ENCODE measurements around the gene BCAS3.

DNA sequence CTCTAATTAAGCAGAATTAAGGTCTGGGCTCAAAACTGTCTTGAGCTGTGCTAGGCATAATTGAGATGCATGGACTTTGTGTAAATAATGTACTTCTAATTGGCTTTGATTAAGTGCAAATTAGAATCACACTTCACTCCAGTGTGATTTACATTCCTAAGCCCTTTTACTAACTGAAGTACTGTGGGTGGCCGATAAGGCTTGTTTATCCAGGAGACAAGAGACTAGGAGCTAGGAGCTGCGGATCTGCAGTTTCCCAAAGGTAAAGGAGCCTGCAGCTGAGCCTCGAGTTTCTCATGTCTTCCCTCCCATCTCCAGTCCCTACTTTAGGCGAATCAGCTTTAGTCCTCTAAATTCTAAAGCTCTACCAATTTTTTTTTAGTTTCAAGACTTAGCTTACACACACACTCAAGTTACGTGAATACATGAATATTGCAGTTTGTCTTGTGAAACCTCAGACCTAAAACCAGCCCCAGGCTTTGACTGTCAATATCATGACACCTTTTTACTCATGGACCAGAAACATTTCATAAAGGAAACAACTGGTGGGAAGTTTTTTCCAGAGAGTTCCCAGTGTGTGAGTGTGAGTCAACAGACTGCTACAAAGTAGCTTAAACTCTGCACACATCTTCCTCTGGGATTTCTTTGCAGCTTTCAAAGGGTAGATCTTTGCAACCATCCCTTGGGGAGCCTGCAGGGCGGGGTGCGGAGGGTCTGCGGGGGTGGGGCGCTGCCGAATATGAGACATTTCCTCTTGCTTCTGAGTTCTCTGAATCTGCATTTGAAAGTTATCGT, 608.1 kb downstream of the BCAS3 start:
- TF ChIP-seq, protein P1, sequence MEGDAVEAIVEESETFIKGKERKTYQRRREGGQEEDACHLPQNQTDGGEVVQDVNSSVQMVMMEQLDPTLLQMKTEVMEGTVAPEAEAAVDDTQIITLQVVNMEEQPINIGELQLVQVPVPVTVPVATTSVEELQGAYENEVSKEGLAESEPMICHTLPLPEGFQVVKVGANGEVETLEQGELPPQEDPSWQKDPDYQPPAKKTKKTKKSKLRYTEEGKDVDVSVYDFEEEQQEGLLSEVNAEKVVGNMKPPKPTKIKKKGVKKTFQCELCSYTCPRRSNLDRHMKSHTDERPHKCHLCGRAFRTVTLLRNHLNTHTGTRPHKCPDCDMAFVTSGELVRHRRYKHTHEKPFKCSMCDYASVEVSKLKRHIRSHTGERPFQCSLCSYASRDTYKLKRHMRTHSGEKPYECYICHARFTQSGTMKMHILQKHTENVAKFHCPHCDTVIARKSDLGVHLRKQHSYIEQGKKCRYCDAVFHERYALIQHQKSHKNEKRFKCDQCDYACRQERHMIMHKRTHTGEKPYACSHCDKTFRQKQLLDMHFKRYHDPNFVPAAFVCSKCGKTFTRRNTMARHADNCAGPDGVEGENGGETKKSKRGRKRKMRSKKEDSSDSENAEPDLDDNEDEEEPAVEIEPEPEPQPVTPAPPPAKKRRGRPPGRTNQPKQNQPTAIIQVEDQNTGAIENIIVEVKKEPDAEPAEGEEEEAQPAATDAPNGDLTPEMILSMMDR (IDR thresholded peaks at IDR 0.05), result no peak
- no peak for TF ChIP-seq POLR2A (IDR thresholded peaks at IDR 0.05)
